Measurements from ENCODE around the gene ASCL5. TPM values are rescaled to one million over a fixed set of nuclear protein-coding genes. Genes with fewer than 3 reads are reported as not detected.

ASCL5 gene
- total RNA-seq, 1 donor from 2014 or later, result not detected

DNA sequence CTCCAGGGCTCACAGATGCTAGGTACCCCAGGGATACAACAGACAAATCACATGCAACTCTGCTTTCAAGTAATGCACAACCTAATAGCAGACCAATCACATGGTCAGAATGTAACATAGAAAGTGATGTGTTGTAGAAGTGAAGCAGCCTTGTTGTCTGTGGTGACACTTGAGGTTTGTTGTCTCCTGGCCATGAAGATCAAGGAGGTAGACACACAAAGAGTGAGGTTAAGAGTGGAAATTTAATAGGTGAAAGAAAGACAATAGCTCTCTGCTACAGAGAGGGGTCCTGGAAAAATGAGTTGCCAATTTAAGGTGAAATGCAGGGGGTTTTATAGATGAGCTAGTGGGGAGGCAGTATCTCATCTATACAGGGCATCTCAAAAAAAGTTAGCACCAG, 29.8 kb upstream of the ASCL5 start:
- Histone ChIP-seq H3K9me3 (no peaks in the 10 kb centered on the region), H3K27me3 (no peaks in the 10 kb centered on the region), H3K4me1 (peaks cover 20% of the 10 kb centered on the region), H3K27ac (no peak overlapping the region), H3K36me3 (no peaks in the 10 kb centered on the region), H3K4me3 (no peak overlapping the region)
- no peak for TF ChIP-seq POLR2A (IDR thresholded peaks at IDR 0.05)
- DNase-seq (ENCODE audit: extremely low spot score in 2 of 2), result no peak
- intact Hi-C loops (cut with DNase I), result no loop called here

GRCh38 chr1:201156346-201156745, 29.4 kb upstream of the ASCL5 start:
- peaks cover 0 to 3% of the 10 kb centered on the region in 2 donors for H3K36me3 ChIP-seq
- H3K9me3 ChIP-seq, result no peaks in the 10 kb centered on the region
- H3K27me3 ChIP-seq, result no peaks in the 10 kb centered on the region
- intact Hi-C loops (cut with DNase I), result no loop called here
- H3K27ac ChIP-seq, result no peak overlapping the region
- no peak overlapping the region for H3K4me3 ChIP-seq
- peaks cover 20% of the 10 kb centered on the region for H3K4me1 ChIP-seq
- TF ChIP-seq, protein P1, sequence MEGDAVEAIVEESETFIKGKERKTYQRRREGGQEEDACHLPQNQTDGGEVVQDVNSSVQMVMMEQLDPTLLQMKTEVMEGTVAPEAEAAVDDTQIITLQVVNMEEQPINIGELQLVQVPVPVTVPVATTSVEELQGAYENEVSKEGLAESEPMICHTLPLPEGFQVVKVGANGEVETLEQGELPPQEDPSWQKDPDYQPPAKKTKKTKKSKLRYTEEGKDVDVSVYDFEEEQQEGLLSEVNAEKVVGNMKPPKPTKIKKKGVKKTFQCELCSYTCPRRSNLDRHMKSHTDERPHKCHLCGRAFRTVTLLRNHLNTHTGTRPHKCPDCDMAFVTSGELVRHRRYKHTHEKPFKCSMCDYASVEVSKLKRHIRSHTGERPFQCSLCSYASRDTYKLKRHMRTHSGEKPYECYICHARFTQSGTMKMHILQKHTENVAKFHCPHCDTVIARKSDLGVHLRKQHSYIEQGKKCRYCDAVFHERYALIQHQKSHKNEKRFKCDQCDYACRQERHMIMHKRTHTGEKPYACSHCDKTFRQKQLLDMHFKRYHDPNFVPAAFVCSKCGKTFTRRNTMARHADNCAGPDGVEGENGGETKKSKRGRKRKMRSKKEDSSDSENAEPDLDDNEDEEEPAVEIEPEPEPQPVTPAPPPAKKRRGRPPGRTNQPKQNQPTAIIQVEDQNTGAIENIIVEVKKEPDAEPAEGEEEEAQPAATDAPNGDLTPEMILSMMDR (IDR thresholded peaks at IDR 0.05), result no peak
- TF ChIP-seq POLR2A (IDR thresholded peaks at IDR 0.05) (no peak), POLR2AphosphoS5 (IDR thresholded peaks at IDR 0.05; ENCODE audit: insufficient read depth in 1 of 2, low read depth in 1 of 2) (no peak)
- DNase-seq (ENCODE audit: extremely low spot score in 2 of 2), result no peak

DNA sequence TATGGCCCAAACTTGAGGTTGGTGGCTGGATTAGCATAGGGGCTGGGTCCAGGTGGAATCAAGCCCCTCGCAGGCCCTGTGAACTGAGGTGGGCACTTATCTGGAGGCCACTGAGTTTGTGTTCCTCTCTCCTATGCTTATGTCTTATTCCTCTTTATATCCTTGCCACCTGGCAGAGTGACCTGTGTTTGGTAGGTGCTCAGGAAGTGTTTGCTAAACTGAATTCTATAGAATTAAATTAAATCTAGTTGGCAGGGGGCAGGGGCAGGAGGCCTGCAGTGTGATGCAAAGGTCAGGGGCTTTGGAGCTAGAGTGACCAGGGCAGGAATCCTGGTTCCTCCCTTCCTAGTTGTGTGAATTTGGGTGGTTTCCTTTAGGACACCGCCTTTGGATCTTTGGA, 28.4 kb upstream of the ASCL5 start:
- Histone ChIP-seq H3K4me3 (no peak overlapping the region), H3K27me3 (no peaks in the 10 kb centered on the region), H3K4me1 (peaks cover 20% of the 10 kb centered on the region), H3K36me3 (peaks cover 0 to 10% of the 10 kb centered on the region in 2 donors), H3K9me3 (no peaks in the 10 kb centered on the region), H3K27ac (no peak overlapping the region)
- TF ChIP-seq, protein P1 (IDR thresholded peaks at IDR 0.05), result no peak
- TF ChIP-seq POLR2A (IDR thresholded peaks at IDR 0.05), result no peak
- TF ChIP-seq POLR2AphosphoS5 (IDR thresholded peaks at IDR 0.05; ENCODE audit: insufficient read depth in 1 of 2, low read depth in 1 of 2), result no peak
- intact Hi-C loops (cut with DNase I), result no loop called here
- no peak for DNase-seq (ENCODE audit: extremely low spot score in 2 of 2)

DNA sequence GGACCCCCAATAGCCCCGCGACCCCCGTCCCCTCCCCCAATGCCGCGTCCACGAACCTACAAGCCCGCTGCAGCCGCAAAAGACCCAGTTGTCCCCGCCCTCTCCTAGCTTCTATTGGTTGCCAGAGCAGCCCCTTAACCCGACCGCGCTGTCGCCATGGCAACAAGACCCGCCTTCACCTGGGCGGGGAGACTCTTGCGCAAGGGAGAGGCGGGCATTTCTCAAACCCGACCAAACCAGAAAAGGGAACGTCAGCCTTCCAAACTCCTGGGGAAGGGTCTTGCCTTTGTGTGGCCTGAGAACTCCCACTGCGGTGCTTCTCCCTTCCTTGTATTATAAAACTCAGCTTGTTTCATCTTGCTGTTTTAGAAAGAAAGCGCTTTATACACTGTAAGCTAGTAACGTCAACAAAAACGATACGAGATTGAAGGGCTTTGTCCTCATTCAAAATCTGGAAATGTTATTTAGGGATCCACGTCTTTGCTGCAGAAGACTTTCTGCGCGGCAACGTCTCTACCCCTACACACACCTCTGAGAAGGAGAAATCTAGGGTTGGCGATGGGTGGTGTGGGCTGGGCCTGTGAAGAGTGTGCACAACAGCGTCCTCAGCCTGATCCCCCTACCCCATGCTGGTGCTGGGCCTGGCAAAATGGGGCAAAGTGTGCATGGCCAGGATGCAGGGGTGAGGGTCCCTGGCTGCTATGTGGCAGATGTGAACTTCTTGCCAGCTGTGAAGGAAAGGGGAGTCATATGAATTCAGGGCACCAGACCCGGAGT, 27.6 kb upstream of the ASCL5 start, which contains the start of gene TMEM9:
Gene TMEM9 (minus strand): TSS at position 86 of the 777 bp plus-strand sequence. CDS start 551 bp downstream, outside the sequence.
- intact Hi-C loops (cut with DNase I), result no loop called here
- TF ChIP-seq POLR2AphosphoS5 (IDR thresholded peaks at IDR 0.05; ENCODE audit: insufficient read depth in 1 of 2, low read depth in 1 of 2), result peak; percentile 78 to 79
- TF ChIP-seq POLR2A (IDR thresholded peaks at IDR 0.05), result peak in 1 of 2 donors; percentile 48
- TF ChIP-seq, protein P1 (IDR thresholded peaks at IDR 0.05), result no peak

DNA sequence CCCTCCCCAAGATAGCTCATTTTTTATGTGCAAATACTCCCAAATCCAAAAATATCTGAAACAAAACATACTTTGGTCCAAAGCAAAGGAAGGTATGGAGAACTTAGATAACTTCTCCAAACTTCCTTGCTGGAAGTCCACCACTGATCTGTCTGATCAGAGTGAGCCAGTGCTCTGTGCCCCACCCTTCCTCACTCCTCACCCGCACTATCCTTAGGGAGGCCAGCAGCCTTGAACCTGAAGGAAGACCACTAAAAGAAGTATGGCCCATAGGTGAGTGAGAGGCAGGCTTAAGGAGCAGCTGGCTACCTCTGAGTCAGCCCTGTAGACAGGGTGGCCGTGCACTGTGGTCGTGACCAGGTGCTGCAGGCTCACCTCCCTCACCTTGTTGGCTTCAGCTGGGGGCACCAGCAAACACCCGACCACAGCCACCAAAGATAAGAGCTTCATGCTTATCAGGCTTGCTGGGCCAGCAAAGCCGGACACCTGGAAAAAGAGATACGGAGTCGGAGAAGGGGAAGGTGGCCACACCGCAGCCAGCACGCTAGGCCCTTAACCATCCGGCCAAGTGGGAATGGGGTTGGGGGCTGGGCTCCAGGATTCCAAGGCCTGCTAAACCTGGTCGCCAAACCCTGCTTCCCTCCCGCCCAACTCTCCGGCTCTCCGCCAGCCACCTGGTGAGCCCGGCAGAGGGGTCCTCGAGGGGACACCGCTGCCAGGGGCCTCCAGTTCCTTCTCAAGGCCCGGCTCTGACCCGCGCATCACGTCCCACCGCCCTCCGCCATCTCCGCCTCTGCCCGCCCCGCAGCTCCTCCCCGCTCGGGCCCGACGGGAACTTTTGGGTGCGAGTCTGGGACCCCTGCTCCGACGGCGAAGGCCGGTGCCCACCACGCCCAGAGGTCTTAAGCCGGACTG, 26.7 kb upstream of the ASCL5 start:
- Histone ChIP-seq H3K9me3 (no peaks in the 10 kb centered on the region), H3K4me1 (peaks cover 20% of the 10 kb centered on the region), H3K36me3 (peaks cover 0 to 11% of the 10 kb centered on the region in 2 donors), H3K27ac (peak overlapping the region; percentile 71), H3K4me3 (peak overlapping the region; percentile 88 to 93), H3K27me3 (no peaks in the 10 kb centered on the region)
- no peak for DNase-seq (ENCODE audit: extremely low spot score in 2 of 2)
- intact Hi-C loops (cut with DNase I), result no loop called here
- TF ChIP-seq POLR2A (IDR thresholded peaks at IDR 0.05) (no peak), POLR2AphosphoS5 (IDR thresholded peaks at IDR 0.05; ENCODE audit: insufficient read depth in 1 of 2, low read depth in 1 of 2) (no peak)
- TF ChIP-seq, protein P1 (IDR thresholded peaks at IDR 0.05), result no peak

More for the DNA sequence above, 27.6 kb upstream of the ASCL5 start, which contains the start of gene TMEM9:
- Histone ChIP-seq H3K27ac (peak within 1 kb of the TSS; percentile 71), H3K36me3 (peaks cover 0 to 10% of the 10 kb centered on the region in 2 donors), H3K27me3 (no peaks in the 10 kb centered on the region), H3K9me3 (no peaks in the 10 kb centered on the region), H3K4me1 (peaks cover 20% of the 10 kb centered on the region), H3K4me3 (peak within 1 kb of the TSS; percentile 88 to 93)
- peak in 1 of 2 donors; percentile 98 for DNase-seq (ENCODE audit: extremely low spot score in 2 of 2)

All from vagina (tissue), 2 donors.